Upper lobe of left lung (tissue), 4 donors: ENCODE measurements around the gene RNF125.

ENCODE experiments used
- CTCF ChIP-seq, 6 experiments: fragments of 450-650 bp in 4 of 6; fragments of 200-600 bp in 2 of 6; sonication (generic) in 2 of 6; IDR thresholded peaks; one replicate each; pipeline ENCODE4 v1.5.1; 2016 to 2019; ENCODE audit warnings: antibody characterized with exemption in 6 of 6
- POLR2AphosphoS5 ChIP-seq, 2 donors: sonication (generic); formaldehyde crosslinking; IDR thresholded peaks; one replicate each; pipeline ENCODE4 v1.5.1; 2017; ENCODE audit warnings: antibody characterized with exemption in 2 of 2

GRCh38 chr18:31996007-31996406, 22.6 kb upstream of the RNF125 start:
- no peak for TF ChIP-seq CTCF (IDR thresholded peaks at IDR 0.05)
- no peak for TF ChIP-seq POLR2AphosphoS5 (IDR thresholded peaks at IDR 0.05)
